Neural cell (in vitro differentiated cells): Measurements from ENCODE around the gene ROBO4. TPM values are rescaled to one million over a fixed set of nuclear protein-coding genes. Genes with fewer than 3 reads are reported as not detected.

Source experiments
- H2AFZ ChIP-seq: fragments of 200-600, 300-800 bp; sonication (generic), shearing (Covaris generic); 2 replicates; pipeline ENCODE4 v1.6.0; 2014; ENCODE audit warnings: low read depth, mild to moderate bottlenecking, antibody characterized with exemption, low read length, moderate library complexity
- H3F3A ChIP-seq: fragments of 200-600 bp; shearing (Covaris generic); 2 replicates; pipeline ENCODE4 v1.6.1; 2016; ENCODE audit warnings: mild to moderate bottlenecking, moderate library complexity, mixed read lengths, antibody characterized with exemption, low read length; ENCODE audit not compliant: insufficient read depth, poor library complexity, severe bottlenecking
- H3K27ac ChIP-seq: fragments of 200-600, 300-800 bp; sonication (generic), shearing (Covaris generic); 2 replicates; pipeline ENCODE4 v1.5.1; 2014; ENCODE audit warnings: mild to moderate bottlenecking, low read length, moderate library complexity
- H3K27me3 ChIP-seq: fragments of 300-800, 200-600 bp; sonication (generic), shearing (Covaris generic); 2 replicates; pipeline ENCODE4 v1.6.0; 2014; ENCODE audit warnings: mild to moderate bottlenecking, low read depth, low read length, moderate library complexity; ENCODE audit not compliant: insufficient read depth
- H3K36me3 ChIP-seq: fragments of 300-800, 200-600 bp; sonication (generic), shearing (Covaris generic); 2 replicates; pipeline ENCODE4 v1.5.1; 2014; ENCODE audit warnings: mild to moderate bottlenecking, antibody characterized with exemption, low read length, moderate library complexity; ENCODE audit not compliant: insufficient read depth
- H3K4me2 ChIP-seq: fragments of 300-800, 200-600 bp; sonication (generic), shearing (Covaris generic); 2 replicates; pipeline ENCODE4 v1.6.0; 2014; ENCODE audit warnings: mild to moderate bottlenecking, low read length
- H3K4me3 ChIP-seq: fragments of 300-800, 200-600 bp; sonication (generic), shearing (Covaris generic); 2 replicates; pipeline ENCODE4 v1.5.1; 2014; ENCODE audit warnings: mild to moderate bottlenecking, low read length, moderate library complexity
- H3K79me2 ChIP-seq: fragments of 200-600 bp; shearing (Covaris generic); replicated peaks from 2 replicates; pipeline ENCODE4 v1.6.0; 2014; ENCODE audit warnings: mild to moderate bottlenecking, low read length, moderate library complexity; ENCODE audit not compliant: insufficient read depth
- H3K9ac ChIP-seq: fragments of 300-800, 200-600 bp; sonication (generic), shearing (Covaris generic); 2 replicates; pipeline ENCODE4 v1.6.1; 2016; ENCODE audit warnings: mild to moderate bottlenecking, low read length, mixed read lengths
- H3K9me2 ChIP-seq: fragments of 200-600 bp; shearing (Covaris generic); 2 replicates; pipeline ENCODE4 v1.6.1; 2016; ENCODE audit warnings: mild to moderate bottlenecking, low read length, mixed read lengths; ENCODE audit not compliant: insufficient read depth
- H3K9me3 ChIP-seq: fragments of 200-600, 300-800 bp; sonication (generic), shearing (Covaris generic); 2 replicates; pipeline ENCODE4 v1.6.1; 2016; ENCODE audit warnings: mild to moderate bottlenecking, mixed run types, low read length, moderate library complexity, mixed read lengths
- H4K20me1 ChIP-seq: fragments of 200-600 bp; shearing (Covaris generic); 2 replicates; pipeline ENCODE4 v1.6.1; 2016; ENCODE audit warnings: mild to moderate bottlenecking, mixed run types; ENCODE audit not compliant: insufficient read depth
- CTCF ChIP-seq: fragments of 450-650 bp; IDR thresholded peaks from 2 replicates; pipeline ENCODE4 v1.5.1; 2014; ENCODE audit warnings: antibody characterized with exemption, mild to moderate bottlenecking, moderate library complexity; ENCODE audit not compliant: poor library complexity, severe bottlenecking
- EP300 ChIP-seq: fragments of 450-650 bp; conservative IDR thresholded peaks from 2 replicates; pipeline ENCODE4 v1.6.1; 2014; ENCODE audit warnings: antibody characterized with exemption, mild to moderate bottlenecking, moderate library complexity; ENCODE audit not compliant: poor library complexity, severe bottlenecking
- EZH2 ChIP-seq: fragments of 200-600, 300-800 bp; shearing (Covaris generic), sonication (generic); IDR thresholded peaks from 2 replicates; pipeline ENCODE4 v1.6.1; 2014; ENCODE audit warnings: antibody characterized with exemption, low read length, borderline replicate concordance, mild to moderate bottlenecking; ENCODE audit not compliant: insufficient read depth, poor library complexity, severe bottlenecking
- MXI1 ChIP-seq: fragments of 450-650 bp; conservative IDR thresholded peaks from 2 replicates; pipeline ENCODE4 v1.6.1; 2014; ENCODE audit warnings: antibody characterized with exemption, mild to moderate bottlenecking; ENCODE audit not compliant: poor library complexity, severe bottlenecking
- POLR2AphosphoS5 ChIP-seq: IDR thresholded peaks from 2 replicates; pipeline ENCODE4 v1.6.1; 2012
- RAD21 ChIP-seq: fragments of 450-650 bp; conservative IDR thresholded peaks from 2 replicates; pipeline ENCODE4 v1.6.1; 2014; ENCODE audit warnings: antibody characterized with exemption, mild to moderate bottlenecking, moderate library complexity
- REST ChIP-seq: IDR thresholded peaks from 2 replicates; pipeline ENCODE4 v1.6.1; 2012; ENCODE audit warnings: borderline replicate concordance
- SMC3 ChIP-seq: fragments of 450-650 bp; conservative IDR thresholded peaks from 2 replicates; pipeline ENCODE4 v1.6.1; 2014; ENCODE audit warnings: antibody characterized with exemption, mild to moderate bottlenecking, moderate library complexity; ENCODE audit not compliant: poor library complexity
- TAF1 ChIP-seq: IDR thresholded peaks from 2 replicates; pipeline ENCODE4 v1.6.1; 2012; ENCODE audit warnings: low read depth
- polyA plus RNA-seq: library from polyadenylated mRNA; depleted of rRNA; stranded (reverse); fragments of >200 nt; gene quantifications from 2 replicates; pipeline ENCODE4 v1.2.3, GENCODE V29; 2014

ROBO4 gene
- polyA plus RNA-seq, 1 donor from 2014 or later, result not detected

- Histone ChIP-seq H2AFZ (no peak overlapping the region), H3K4me3 (no peak overlapping the region), H3K4me2 (no peak overlapping the region)
Measured at GRCh38 chr11:124877631-124877909, 20.1 kb downstream of the ROBO4 start.

GRCh38 chr11:124876818-124877630, 20.6 kb downstream of the ROBO4 start:
- Histone ChIP-seq H3F3A (no peaks in the 10 kb centered on the region), H3K27me3 (peaks cover 12% of the 10 kb centered on the region), H3K9me3 (no peaks in the 10 kb centered on the region), H3K9ac (peak overlapping the region; percentile 85), H3K36me3 (no peaks in the 10 kb centered on the region), H3K79me2 (no peaks in the 10 kb centered on the region), H4K20me1 (no peaks in the 10 kb centered on the region), H3K4me3 (peak overlapping the region; percentile 81), H3K9me2 (no peaks in the 10 kb centered on the region), H3K4me2 (no peak overlapping the region), H2AFZ (peak overlapping the region; percentile 83), H3K27ac (peak overlapping the region; percentile 81)
- TF ChIP-seq SMC3, result no peak

More at GRCh38 chr11:124877631-124877909, 20.1 kb downstream of the ROBO4 start:
- Histone ChIP-seq H4K20me1 (no peaks in the 10 kb centered on the region), H3K27ac (no peak overlapping the region), H3K9me3 (no peaks in the 10 kb centered on the region), H3K27me3 (peaks cover 7% of the 10 kb centered on the region), H3K9me2 (no peaks in the 10 kb centered on the region), H3K9ac (no peak overlapping the region), H3F3A (no peaks in the 10 kb centered on the region), H3K79me2 (no peaks in the 10 kb centered on the region), H3K36me3 (no peaks in the 10 kb centered on the region)
- no peak for TF ChIP-seq SMC3
- no peak for TF ChIP-seq REST
- TF ChIP-seq EP300, result no peak
- TF ChIP-seq POLR2AphosphoS5, result no peak
- no peak for TF ChIP-seq EZH2
- no peak for TF ChIP-seq TAF1
- TF ChIP-seq CTCF, result no peak
- TF ChIP-seq MXI1, result no peak
- TF ChIP-seq RAD21, result no peak
